ENCODE measurements around the gene ZNF433.
"Not testable (repeated sequence)": the region's sequence is repeated elsewhere in the genome, so short reads cannot be mapped to it uniquely, and the experiment has no call there.

DNA sequence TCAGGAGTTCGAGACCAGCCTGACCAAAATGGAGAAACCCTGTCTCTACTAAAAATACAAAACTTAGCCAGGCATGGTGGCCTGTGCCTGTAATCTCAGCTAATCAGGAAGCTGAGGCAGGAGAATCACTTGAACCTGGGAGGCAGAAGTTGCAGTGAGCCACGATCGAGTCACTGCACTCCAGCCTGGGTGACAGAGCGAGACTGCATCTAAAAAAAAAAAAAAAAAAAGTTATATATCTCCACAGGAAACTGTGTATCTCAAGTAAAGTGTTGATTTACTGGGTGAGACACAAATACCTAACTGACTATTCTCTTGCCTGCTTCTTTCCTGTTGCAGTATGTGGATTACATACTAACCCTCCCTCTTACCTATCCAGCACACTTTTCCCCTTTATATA lies 43.6 kb downstream of the ZNF433 start:
- TF ChIP-seq POLR2AphosphoS5 (IDR thresholded peaks at IDR 0.05); POLR2A (IDR thresholded peaks at IDR 0.05; ENCODE audit: low read depth): not testable (repeated sequence)
- TF ChIP-seq, protein P1, sequence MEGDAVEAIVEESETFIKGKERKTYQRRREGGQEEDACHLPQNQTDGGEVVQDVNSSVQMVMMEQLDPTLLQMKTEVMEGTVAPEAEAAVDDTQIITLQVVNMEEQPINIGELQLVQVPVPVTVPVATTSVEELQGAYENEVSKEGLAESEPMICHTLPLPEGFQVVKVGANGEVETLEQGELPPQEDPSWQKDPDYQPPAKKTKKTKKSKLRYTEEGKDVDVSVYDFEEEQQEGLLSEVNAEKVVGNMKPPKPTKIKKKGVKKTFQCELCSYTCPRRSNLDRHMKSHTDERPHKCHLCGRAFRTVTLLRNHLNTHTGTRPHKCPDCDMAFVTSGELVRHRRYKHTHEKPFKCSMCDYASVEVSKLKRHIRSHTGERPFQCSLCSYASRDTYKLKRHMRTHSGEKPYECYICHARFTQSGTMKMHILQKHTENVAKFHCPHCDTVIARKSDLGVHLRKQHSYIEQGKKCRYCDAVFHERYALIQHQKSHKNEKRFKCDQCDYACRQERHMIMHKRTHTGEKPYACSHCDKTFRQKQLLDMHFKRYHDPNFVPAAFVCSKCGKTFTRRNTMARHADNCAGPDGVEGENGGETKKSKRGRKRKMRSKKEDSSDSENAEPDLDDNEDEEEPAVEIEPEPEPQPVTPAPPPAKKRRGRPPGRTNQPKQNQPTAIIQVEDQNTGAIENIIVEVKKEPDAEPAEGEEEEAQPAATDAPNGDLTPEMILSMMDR (IDR thresholded peaks at IDR 0.05): not testable (repeated sequence)
